IMR-90 (cell line): ENCODE results near the gene NIPAL3. TPM values are rescaled to one million over a fixed set of nuclear protein-coding genes. Genes with fewer than 3 reads are reported as not detected.
A peak's percentile ranks its signal among the peaks of the same experiment; 100 is the strongest.

Experiments used
- ATAC-seq: fragments of 200-7000 bp; cut with Tn5 transposase; 2 replicates; pipeline ENCODE4 v1.9.1; 2020; ENCODE audit warnings: low read depth, mild to moderate bottlenecking, moderate library complexity
- BruUV-seq: library from RNA; stranded (reverse); fragments of 400-500 nt; replicated peaks from 2 replicates; lab custom pipeline; 2021; lab: Mats Ljungman, UMichigan
- CTCF ChIA-PET: fragments of 300-600 bp; formaldehyde crosslinking; extraction: SDS; loops from one replicate; lab custom pipeline; 2021; ENCODE audit warnings: antibody characterized with exemption; lab: Yijun Ruan, JAX
- POLR2A ChIA-PET: fragments of 300-600 bp; sonication (Branson Sonifier 250); formaldehyde crosslinking; loops from one replicate; lab custom pipeline; 2022; ENCODE audit warnings: antibody characterized with exemption; ENCODE audit not compliant: unreplicated experiment; lab: Charles Lee
- DNase-seq: peaks from one replicate; pipeline ENCODE4 v3.0.0; 2013
- H2AFZ ChIP-seq: replicated peaks from 2 replicates; pipeline ENCODE3; 2013; ENCODE audit warnings: low read length, mild to moderate bottlenecking; ENCODE audit not compliant: poor library complexity
- H2AK5ac ChIP-seq: 2 replicates; pipeline ENCODE4 v1.6.1; 2013; ENCODE audit warnings: low read depth, low read length, inconsistent platforms
- H2AK9ac ChIP-seq: replicated peaks from 2 replicates; pipeline ENCODE3; 2013; ENCODE audit warnings: mild to moderate bottlenecking, low read depth, low read length, moderate library complexity; ENCODE audit not compliant: poor library complexity
- H2BK120ac ChIP-seq: 2 replicates; pipeline ENCODE4 v1.6.1; 2013; ENCODE audit warnings: low read depth, low read length, inconsistent platforms
- H2BK15ac ChIP-seq: 3 replicates; pipeline ENCODE4 v1.6.1; 2013; ENCODE audit warnings: low read depth, low read length, inconsistent platforms
- H2BK20ac ChIP-seq: 2 replicates; pipeline ENCODE4 v1.6.1; 2013; ENCODE audit warnings: low read depth, mild to moderate bottlenecking, inconsistent platforms, low read length, moderate library complexity
- H2BK5ac ChIP-seq: 2 replicates; pipeline ENCODE4 v1.6.1; 2013; ENCODE audit warnings: mild to moderate bottlenecking, low read depth, low read length, inconsistent platforms; ENCODE audit not compliant: poor library complexity, severe bottlenecking
- H3K14ac ChIP-seq: replicated peaks from 2 replicates; pipeline ENCODE4 v1.6.1; 2013; ENCODE audit warnings: low read depth, low read length, inconsistent platforms
- H3K18ac ChIP-seq: 2 replicates; pipeline ENCODE4 v1.6.1; 2013; ENCODE audit warnings: low read depth, low read length, control low read depth
- H3K23ac ChIP-seq: 2 replicates; pipeline ENCODE4 v1.6.1; 2013; ENCODE audit warnings: low read depth, low read length, inconsistent platforms
- H3K27ac ChIP-seq: 2 replicates; pipeline ENCODE4 v1.5.1; 2013; ENCODE audit warnings: mild to moderate bottlenecking, control low read depth, low read length; ENCODE audit not compliant: insufficient read depth
- H3K27me3 ChIP-seq: 2 replicates; pipeline ENCODE4 v1.6.1; 2013; ENCODE audit warnings: low read length; ENCODE audit not compliant: control insufficient read depth, insufficient read depth
- H3K36me3 ChIP-seq: 2 replicates; pipeline ENCODE4 v1.6.1; 2013; ENCODE audit warnings: low read length, mixed read lengths; ENCODE audit not compliant: control insufficient read depth, insufficient read depth
- H3K4ac ChIP-seq: 2 replicates; pipeline ENCODE4 v1.6.1; 2013; ENCODE audit warnings: low read depth, low read length, inconsistent platforms
- H3K4me1 ChIP-seq: 2 replicates; pipeline ENCODE4 v1.6.1; 2013; ENCODE audit warnings: low read length, mixed read lengths; ENCODE audit not compliant: control insufficient read depth, insufficient read depth
- H3K4me2 ChIP-seq: 2 replicates; pipeline ENCODE4 v1.6.1; 2013; ENCODE audit warnings: low read depth, mild to moderate bottlenecking, control low read depth, low read length, moderate library complexity
- H3K4me3 ChIP-seq: 2 replicates; pipeline ENCODE4 v1.5.1; 2013; ENCODE audit warnings: low read depth, mild to moderate bottlenecking, control low read depth, low read length, moderate library complexity; ENCODE audit not compliant: insufficient read depth
- H3K56ac ChIP-seq: 2 replicates; pipeline ENCODE4 v1.6.1; 2013; ENCODE audit warnings: low read length, inconsistent platforms; ENCODE audit not compliant: insufficient read depth; ENCODE audit errors: extremely low read depth
- H3K79me1 ChIP-seq, 2 experiments: 2 replicates each; pipeline ENCODE4 v1.6.1; 2013; ENCODE audit warnings: low read length in 2 of 2, inconsistent platforms in 1 of 2, low read depth in 1 of 2
- H3K9ac ChIP-seq: 2 replicates; pipeline ENCODE4 v1.6.1; 2013; ENCODE audit warnings: low read depth, low read length, control low read depth
- H3K9me1 ChIP-seq: 2 replicates; pipeline ENCODE4 v1.6.1; 2013; ENCODE audit warnings: low read length, inconsistent platforms; ENCODE audit not compliant: insufficient read depth
- H3K9me3 ChIP-seq: 2 replicates; pipeline ENCODE4 v1.6.1; 2013; ENCODE audit warnings: low read length; ENCODE audit not compliant: control insufficient read depth, insufficient read depth
- H4K20me1 ChIP-seq: 2 replicates; pipeline ENCODE4 v1.6.1; 2013; ENCODE audit warnings: low read length, inconsistent platforms; ENCODE audit not compliant: insufficient read depth
- H4K5ac ChIP-seq: 2 replicates; pipeline ENCODE4 v1.6.1; 2013; ENCODE audit warnings: mild to moderate bottlenecking, low read depth, low read length, control low read depth
- H4K8ac ChIP-seq, 2 experiments: 2 replicates each; pipeline ENCODE4 v1.6.1; 2013; ENCODE audit warnings: low read depth in 2 of 2, low read length in 2 of 2, control low read depth in 1 of 2, inconsistent platforms in 1 of 2
- H4K91ac ChIP-seq: 2 replicates; pipeline ENCODE4 v1.6.1; 2013; ENCODE audit warnings: low read depth, low read length, inconsistent platforms; ENCODE audit not compliant: insufficient read depth
- BHLHE40 ChIP-seq: fragments of 150-350 bp; IDR thresholded peaks from 2 replicates; pipeline ENCODE4 v1.6.1; 2016; ENCODE audit warnings: mild to moderate bottlenecking, low read depth, low read length
- CEBPB ChIP-seq: IDR thresholded peaks from 2 replicates; pipeline ENCODE4 v1.6.1; 2012; ENCODE audit warnings: low read depth, low read length, improper control_type of control experiment
- CHD1 ChIP-seq: IDR thresholded peaks from 2 replicates; pipeline ENCODE4 v1.6.1; 2012; ENCODE audit warnings: low read depth, low read length, improper control_type of control experiment
- MAFK ChIP-seq: IDR thresholded peaks from 2 replicates; pipeline ENCODE4 v1.6.1; 2012; ENCODE audit warnings: low read depth, low read length, improper control_type of control experiment
- MAZ ChIP-seq: IDR thresholded peaks from 2 replicates; pipeline ENCODE4 v1.6.1; 2012; ENCODE audit warnings: low read depth, mild to moderate bottlenecking, low read length, improper control_type of control experiment, moderate library complexity, borderline replicate concordance
- NFE2L2 ChIP-seq: fragments of 150-350 bp; IDR thresholded peaks from 2 replicates; pipeline ENCODE4 v1.6.1; 2016; ENCODE audit warnings: low read depth, mild to moderate bottlenecking, low read length
- POLR2A ChIP-seq: IDR thresholded peaks from 2 replicates; pipeline ENCODE4 v1.6.1; 2012; ENCODE audit warnings: mild to moderate bottlenecking, low read depth, low read length
- RAD21 ChIP-seq: IDR thresholded peaks from 2 replicates; pipeline ENCODE4 v1.6.1; 2012; ENCODE audit warnings: low read length, improper control_type of control experiment
- RCOR1 ChIP-seq: IDR thresholded peaks from 2 replicates; pipeline ENCODE4 v1.6.1; 2012; ENCODE audit warnings: mild to moderate bottlenecking, low read length, improper control_type of control experiment; ENCODE audit not compliant: insufficient replicate concordance
- RFX5 ChIP-seq: IDR thresholded peaks from 2 replicates; pipeline ENCODE4 v1.8.0; 2012; ENCODE audit warnings: low read depth, mild to moderate bottlenecking, low read length, moderate library complexity
- SMC3 ChIP-seq: fragments of 150-350 bp; IDR thresholded peaks from 2 replicates; pipeline ENCODE4 v1.6.1; 2016; ENCODE audit warnings: low read depth, mild to moderate bottlenecking, antibody characterized with exemption, low read length, moderate library complexity
- WGBS, 2 experiments: methylation state at CpG; one replicate each; pipeline versions ENCODE4 v1.1.5 to v1.1.7; 2013; ENCODE audit warnings: missing lambda C conversion rate in 2 of 2; ENCODE audit not compliant: insufficient read length in 1 of 2; ENCODE audit errors: extremely low coverage in 2 of 2; 5-methylcytosine and 5-hydroxymethylcytosine counted together
- dilution Hi-C: fragments of 300-500 bp; cut with HindIII; formaldehyde crosslinking; loops from one replicate; pipeline ENCODE4 v1.14.3; 2018; ENCODE audit warnings: low sequenced_read_pairs; ENCODE audit not compliant: unreplicated experiment
- in situ Hi-C: fragments of 300-500 bp; cut with MboI; formaldehyde crosslinking; loops from 3 replicates; pipeline ENCODE4 v1.14.3; 2019; ENCODE audit warnings: low sequenced_read_pairs, inconsistent platforms, mixed read lengths
- intact Hi-C: fragments of 100-400 bp; cut with micrococcal nuclease; formaldehyde crosslinking; loops from 2 replicates; pipeline ENCODE4 v1.10.0; 2022
- polyA plus RNA-seq, 3 experiments: library from polyadenylated mRNA; depleted of rRNA; stranded (reverse); fragments of >200 nt; gene quantifications; 2 replicates each; pipeline ENCODE4 v1.2.3, GENCODE V29; 2012; ENCODE audit warnings: low replicate concordance in 1 of 3
- total RNA-seq: library from RNA; depleted of rRNA; stranded (reverse); fragments of >200 nt; gene quantifications from 2 replicates; pipeline ENCODE4 v1.2.3, GENCODE V29; 2012
- TF ChIP-seq, protein P1 (sequence below): conservative IDR thresholded peaks from 2 replicates; pipeline ENCODE4 v1.5.1; 2012; ENCODE audit warnings: mild to moderate bottlenecking, low read depth, low read length, improper control_type of control experiment
- TF ChIP-seq, protein P2 (sequence below): fragments of 150-350 bp; IDR thresholded peaks from 2 replicates; pipeline ENCODE4 v1.6.1; 2016; ENCODE audit warnings: low read depth, mild to moderate bottlenecking, low read length, moderate library complexity, borderline replicate concordance

NIPAL3 gene
- total and polyA plus RNA-seq, 2 of the 4 experiments (the other 2 are of a cell fraction): 55.0 to 123 TPM

DNA sequence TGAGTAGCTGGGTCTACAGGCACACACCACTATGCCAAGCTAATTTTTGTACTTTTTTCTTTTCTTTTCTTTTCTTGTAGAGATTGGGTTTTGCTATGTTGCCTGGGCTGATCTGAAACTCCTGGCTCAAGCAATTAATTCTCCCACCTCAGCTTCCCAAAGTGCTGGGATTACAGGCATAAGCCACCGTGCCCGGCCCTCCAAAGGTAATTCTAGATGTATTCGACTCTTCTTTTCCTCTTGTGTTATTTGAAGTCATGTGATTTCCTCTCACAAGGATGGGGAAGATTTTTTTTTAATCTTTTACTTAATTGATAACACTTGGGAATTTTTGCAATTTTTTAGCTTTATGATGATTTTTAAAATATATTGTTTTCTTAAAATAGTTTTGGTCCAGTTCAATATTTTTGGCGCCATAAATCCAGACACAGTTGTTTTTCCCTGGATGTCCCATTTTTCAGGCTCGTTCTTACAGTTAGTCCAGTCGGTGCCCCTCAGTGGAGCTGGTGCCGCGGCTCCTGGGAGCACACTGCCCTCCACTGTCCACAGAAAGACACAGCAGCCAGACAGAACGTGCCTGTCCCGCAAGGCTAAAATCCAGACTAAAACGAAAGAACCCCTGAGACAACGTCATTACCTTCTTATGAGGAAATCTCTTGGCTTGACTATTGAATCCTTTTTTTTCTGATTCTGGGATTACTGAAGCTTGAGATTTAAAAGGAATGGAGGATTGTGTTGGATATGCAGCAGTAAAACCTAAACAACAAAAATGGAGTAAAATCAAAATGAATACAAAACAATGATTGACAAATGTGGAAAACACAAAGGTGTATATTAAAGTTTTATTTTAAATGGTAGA is 24.4 kb upstream of the NIPAL3 start:
- H3K9ac ChIP-seq: no peak overlapping the region
- no peaks in the 10 kb centered on the region for H3K36me3 ChIP-seq
- ChIA-PET POLR2A (no interaction called here), CTCF (interaction anchor here (0.6 to 5.2 kb wide), 24 partner anchors 8 to 344 kb away, joined by 3 to 170 read pairs (median 4); partner anchors contain the start of gene STPG1)
- H4K5ac ChIP-seq: no peak overlapping the region
- H4K91ac ChIP-seq: no peak overlapping the region
- H3K4ac ChIP-seq: no peak overlapping the region
- H3K9me1 ChIP-seq: 0 out of 2 replicates have a peak, but pooled peaks cover 3% of the 10 kb centered on the region
- BruUV-seq: no TSS peak
- H3K27me3 ChIP-seq: no peaks in the 10 kb centered on the region
- H2AK5ac ChIP-seq: no peak overlapping the region
- H3K56ac ChIP-seq: no peak overlapping the region
- ATAC-seq (peak; percentile 89), DNase-seq (peak; percentile 86)
- dilution Hi-C loops: no loop called here
- H2BK120ac ChIP-seq: no peak overlapping the region
- H2BK20ac ChIP-seq: no peak overlapping the region
- peak overlapping the region; percentile 22 for H2AK9ac ChIP-seq
- no peak overlapping the region for H3K18ac ChIP-seq
- in situ Hi-C loops: loop anchor here (5.0 to 10.0 kb wide), 2 partner anchors 189 to 244 kb away; no protein-coding TSS in a partner anchor
- H3K4me1 ChIP-seq: peaks cover 6% of the 10 kb centered on the region
- no peaks in the 10 kb centered on the region for H3K9me3 ChIP-seq
- peak overlapping the region; percentile 64; the same call in 1 of the 2 replicates for H3K4me2 ChIP-seq
- H3K4me3 ChIP-seq: no peak overlapping the region
- H3K14ac ChIP-seq: 0 out of 2 replicates have a peak overlapping the region, but pooled peaks have one; percentile 1
- peak overlapping the region; percentile 4 for H2AFZ ChIP-seq
- 0% methylated on average over 2 of the region's 12 CpGs; no CpG with 5 or more reads in 1 of the 2 experiments for WGBS, 2 experiments
- no peak overlapping the region for H3K23ac ChIP-seq
- TF ChIP-seq RCOR1 (no peak), MAZ (no peak), POLR2A (peak; percentile 58; the same call in 1 of the 2 replicates), NFE2L2 (no peak), BHLHE40 (peak; percentile 73), CEBPB (peak; percentile 39; the same call in 1 of the 2 replicates), SMC3 (peak; percentile 99), RAD21 (peak; percentile 99), RFX5 (no peak), MAFK (no peak), CHD1 (no peak; the same call in 1 of the 2 replicates)
- TF ChIP-seq, protein P1, sequence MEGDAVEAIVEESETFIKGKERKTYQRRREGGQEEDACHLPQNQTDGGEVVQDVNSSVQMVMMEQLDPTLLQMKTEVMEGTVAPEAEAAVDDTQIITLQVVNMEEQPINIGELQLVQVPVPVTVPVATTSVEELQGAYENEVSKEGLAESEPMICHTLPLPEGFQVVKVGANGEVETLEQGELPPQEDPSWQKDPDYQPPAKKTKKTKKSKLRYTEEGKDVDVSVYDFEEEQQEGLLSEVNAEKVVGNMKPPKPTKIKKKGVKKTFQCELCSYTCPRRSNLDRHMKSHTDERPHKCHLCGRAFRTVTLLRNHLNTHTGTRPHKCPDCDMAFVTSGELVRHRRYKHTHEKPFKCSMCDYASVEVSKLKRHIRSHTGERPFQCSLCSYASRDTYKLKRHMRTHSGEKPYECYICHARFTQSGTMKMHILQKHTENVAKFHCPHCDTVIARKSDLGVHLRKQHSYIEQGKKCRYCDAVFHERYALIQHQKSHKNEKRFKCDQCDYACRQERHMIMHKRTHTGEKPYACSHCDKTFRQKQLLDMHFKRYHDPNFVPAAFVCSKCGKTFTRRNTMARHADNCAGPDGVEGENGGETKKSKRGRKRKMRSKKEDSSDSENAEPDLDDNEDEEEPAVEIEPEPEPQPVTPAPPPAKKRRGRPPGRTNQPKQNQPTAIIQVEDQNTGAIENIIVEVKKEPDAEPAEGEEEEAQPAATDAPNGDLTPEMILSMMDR: peak; percentile 98
- TF ChIP-seq, protein P2, sequence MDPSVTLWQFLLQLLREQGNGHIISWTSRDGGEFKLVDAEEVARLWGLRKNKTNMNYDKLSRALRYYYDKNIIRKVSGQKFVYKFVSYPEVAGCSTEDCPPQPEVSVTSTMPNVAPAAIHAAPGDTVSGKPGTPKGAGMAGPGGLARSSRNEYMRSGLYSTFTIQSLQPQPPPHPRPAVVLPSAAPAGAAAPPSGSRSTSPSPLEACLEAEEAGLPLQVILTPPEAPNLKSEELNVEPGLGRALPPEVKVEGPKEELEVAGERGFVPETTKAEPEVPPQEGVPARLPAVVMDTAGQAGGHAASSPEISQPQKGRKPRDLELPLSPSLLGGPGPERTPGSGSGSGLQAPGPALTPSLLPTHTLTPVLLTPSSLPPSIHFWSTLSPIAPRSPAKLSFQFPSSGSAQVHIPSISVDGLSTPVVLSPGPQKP: no peak
- H2BK15ac ChIP-seq: no peak overlapping the region
- no peak overlapping the region for H2BK5ac ChIP-seq
- intact Hi-C loops: loop anchor here (1.0 to 10.0 kb wide), 5 partner anchors 189 to 320 kb away; no protein-coding TSS in a partner anchor
- H4K8ac ChIP-seq: peak overlapping the region in 1 of 2 experiments; percentile 27; a peak in 1 of 4 replicates
- no peak overlapping the region for H3K27ac ChIP-seq
- peaks cover 0 to 22% of the 10 kb centered on the region in 2 experiments; a peak in 1 of 4 replicates for H3K79me1 ChIP-seq
- no peaks in the 10 kb centered on the region for H4K20me1 ChIP-seq
